ENCODE results near the gene SH3PXD2A. TPM values are rescaled to one million over a fixed set of nuclear protein-coding genes. Genes with fewer than 3 reads are reported as not detected.

SH3PXD2A gene
- total RNA-seq, 1 donor from 2014 or later, result 9.6 TPM

DNA sequence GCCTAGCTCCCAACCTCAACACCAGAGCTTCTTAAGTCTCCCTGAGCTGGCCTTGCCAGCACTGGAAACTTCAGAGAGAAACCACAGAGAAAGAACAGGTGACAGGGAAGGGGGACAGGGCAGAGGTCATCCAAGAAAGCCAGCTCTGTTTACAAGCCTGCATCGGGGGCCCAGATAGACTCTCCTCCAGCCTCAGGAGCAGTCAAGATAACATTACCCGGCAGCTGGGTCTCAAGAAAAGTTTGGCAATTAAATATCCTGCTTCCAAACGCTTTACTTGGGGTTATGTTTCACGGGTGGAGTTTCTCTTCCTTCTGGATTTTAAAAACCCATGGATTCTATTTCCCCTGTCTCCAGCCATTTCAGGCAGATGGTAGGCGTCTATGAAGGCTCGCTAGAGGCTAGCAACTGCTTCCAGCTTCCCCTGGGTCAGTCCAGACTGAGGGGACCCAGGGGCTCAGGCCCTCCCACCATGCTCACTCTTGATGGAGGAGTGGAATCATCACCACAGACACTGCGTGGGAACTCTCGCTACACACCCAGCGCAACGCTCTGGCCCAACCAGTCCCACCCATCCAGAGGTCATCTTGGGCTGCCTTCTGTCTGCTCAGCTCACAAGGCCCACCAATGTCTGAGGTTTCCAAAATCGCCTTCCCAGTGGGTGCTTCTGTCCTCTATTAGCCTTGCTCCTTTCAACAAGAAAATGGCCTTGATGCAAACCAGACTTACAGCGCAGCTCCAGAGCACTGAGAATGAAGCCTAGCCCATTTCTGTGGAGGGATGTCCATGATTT is 48.8 kb downstream of the SH3PXD2A start:
- Mint-ChIP-seq H3K27ac (no peak overlapping the region), H3K4me1 (ENCODE audit: low read depth) (peaks cover 10% of the 10 kb centered on the region), H3K4me3 (no peak overlapping the region), H3K36me3 (ENCODE audit: low read depth) (peaks cover 3% of the 10 kb centered on the region), H3K27me3 (ENCODE audit: insufficient read depth) (peaks cover 3% of the 10 kb centered on the region), H3K9me3 (no peaks in the 10 kb centered on the region)
- intact Hi-C loops (cut with micrococcal nuclease), result no loop called here
- no peak for DNase-seq (ENCODE audit: low spot score)

DNA sequence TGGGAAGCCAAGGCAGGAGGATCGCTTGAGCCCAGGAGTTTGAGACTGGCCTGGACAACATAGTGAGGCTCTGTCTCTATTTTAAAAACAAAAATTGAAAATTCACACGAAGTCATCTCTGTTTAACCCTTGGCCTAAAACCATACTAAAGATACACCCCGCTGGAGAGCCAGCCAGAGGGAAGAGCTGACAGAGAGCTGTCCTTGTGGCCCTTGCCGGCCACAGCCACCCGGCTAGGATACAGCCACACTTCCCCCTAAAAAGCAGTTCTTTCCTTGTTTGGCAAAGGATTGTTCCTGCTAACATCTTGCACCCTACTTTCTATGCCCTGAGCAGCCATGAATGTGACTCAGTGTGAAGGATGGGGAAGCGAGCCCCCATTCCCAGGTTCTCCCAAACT is 49.6 kb downstream of the SH3PXD2A start:
- Mint-ChIP-seq H3K4me3 (no peak overlapping the region), H3K4me1 (ENCODE audit: low read depth) (peaks cover 17% of the 10 kb centered on the region), H3K27me3 (ENCODE audit: insufficient read depth) (peaks cover 3% of the 10 kb centered on the region), H3K9me3 (no peaks in the 10 kb centered on the region), H3K27ac (no peak overlapping the region), H3K36me3 (ENCODE audit: low read depth) (peaks cover 3% of the 10 kb centered on the region)
- DNase-seq (ENCODE audit: low spot score), result no peak
- intact Hi-C loops (cut with micrococcal nuclease), result no loop called here

DNA sequence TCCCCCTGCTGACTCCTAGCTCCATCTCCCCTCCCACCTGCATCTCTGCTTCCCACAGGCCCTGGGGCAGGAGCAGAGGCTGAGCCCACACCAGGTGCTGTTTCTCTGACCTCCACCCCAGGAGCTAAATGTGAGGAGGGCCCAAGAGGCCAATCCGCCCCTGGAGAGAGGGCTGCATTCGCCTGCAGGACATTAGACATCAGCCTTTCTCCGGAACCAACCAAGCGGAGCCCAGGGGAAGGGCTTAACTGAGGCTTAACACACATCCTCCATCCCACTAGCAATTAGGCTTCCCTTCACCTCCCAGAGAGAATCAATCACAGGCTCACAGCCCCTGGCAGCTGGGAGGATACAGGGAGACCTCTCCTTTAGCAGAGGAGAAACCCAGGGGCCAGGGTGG is 50.5 kb downstream of the SH3PXD2A start:
- peaks cover 26% of the 10 kb centered on the region for H3K4me1 Mint-ChIP-seq (ENCODE audit: low read depth)
- no peaks in the 10 kb centered on the region for H3K9me3 Mint-ChIP-seq
- H3K36me3 Mint-ChIP-seq (ENCODE audit: low read depth), result no peaks in the 10 kb centered on the region
- H3K27ac Mint-ChIP-seq, result no peak overlapping the region
- intact Hi-C loops (cut with micrococcal nuclease), result loop anchor here (5.0 kb wide), 4 partner anchors 47 to 317 kb away; partner anchors contain the start of gene SFR1
- H3K4me3 Mint-ChIP-seq, result no peak overlapping the region
- H3K27me3 Mint-ChIP-seq (ENCODE audit: insufficient read depth), result peaks cover 3% of the 10 kb centered on the region
- DNase-seq (ENCODE audit: low spot score), result no peak

DNA sequence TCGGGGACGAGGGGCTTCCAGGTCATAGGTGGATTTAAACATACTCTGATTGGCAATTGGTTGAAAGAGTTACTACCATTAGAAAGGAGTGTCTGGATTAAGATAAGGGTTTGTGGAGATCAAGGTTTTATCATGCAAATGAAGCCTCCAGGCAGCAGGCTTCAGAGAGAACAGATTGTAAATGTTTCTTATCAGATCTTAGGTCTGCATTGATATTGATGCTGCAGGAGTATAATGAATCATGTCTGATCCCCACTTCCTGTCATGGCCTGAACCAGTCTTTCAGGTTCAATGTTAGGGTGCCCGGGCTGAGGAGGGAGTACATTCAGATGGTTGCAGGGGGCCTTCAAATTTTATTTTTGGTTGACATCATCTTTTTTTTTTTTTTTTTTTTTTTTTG is 51.4 kb downstream of the SH3PXD2A start:
- DNase-seq (ENCODE audit: low spot score), result peak; percentile 5
- no peak overlapping the region for H3K4me3 Mint-ChIP-seq
- intact Hi-C loops (cut with micrococcal nuclease), result loop anchor here (5.0 kb wide), 4 partner anchors 48 to 318 kb away; partner anchors contain the start of gene SFR1
- H3K9me3 Mint-ChIP-seq, result no peaks in the 10 kb centered on the region
- H3K27me3 Mint-ChIP-seq (ENCODE audit: insufficient read depth), result peaks cover 3% of the 10 kb centered on the region
- peaks cover 31% of the 10 kb centered on the region for H3K4me1 Mint-ChIP-seq (ENCODE audit: low read depth)
- peak overlapping the region; percentile 35 for H3K27ac Mint-ChIP-seq
- H3K36me3 Mint-ChIP-seq (ENCODE audit: low read depth), result peaks cover 2% of the 10 kb centered on the region

DNA sequence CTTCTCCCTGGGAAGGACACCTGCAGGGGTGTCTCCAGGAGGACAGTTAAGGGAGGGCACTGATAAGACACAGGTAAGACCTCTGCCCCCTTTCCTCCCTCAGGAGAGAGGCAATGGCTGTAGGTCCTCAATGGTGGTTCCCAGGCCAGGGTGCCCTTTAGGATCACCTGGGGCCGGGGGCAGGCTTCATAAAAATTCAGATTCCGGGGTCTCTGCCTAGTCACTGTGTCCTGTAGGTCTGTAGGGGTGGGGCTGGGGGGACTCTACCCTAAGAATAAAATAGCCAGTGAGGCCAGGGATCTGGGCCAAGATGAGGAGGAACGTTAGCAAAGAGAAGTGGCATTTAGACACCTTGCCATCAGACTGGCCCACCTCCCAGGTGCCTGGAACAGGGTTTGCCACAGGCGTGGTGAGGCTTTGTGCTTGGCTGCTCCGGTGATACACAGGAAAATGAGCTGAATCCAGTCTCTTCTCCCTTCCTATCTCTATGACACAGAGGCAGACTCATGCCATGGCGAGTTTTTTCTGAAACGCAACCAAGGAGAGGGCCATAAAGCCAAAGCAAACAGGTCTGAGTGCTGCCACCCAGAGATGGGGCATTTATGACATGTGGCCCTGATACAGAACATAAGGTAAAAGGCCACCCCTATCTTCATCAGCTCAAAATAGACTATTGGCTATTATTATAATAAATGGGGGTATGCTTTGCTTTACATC is 52.6 kb downstream of the SH3PXD2A start:
- H3K27me3 Mint-ChIP-seq (ENCODE audit: insufficient read depth), result peaks cover 3% of the 10 kb centered on the region
- intact Hi-C loops (cut with micrococcal nuclease), result loop anchor here (5.0 kb wide), 4 partner anchors 50 to 320 kb away; partner anchors contain the start of gene SFR1
- H3K4me1 Mint-ChIP-seq (ENCODE audit: low read depth), result peaks cover 31% of the 10 kb centered on the region
- DNase-seq (ENCODE audit: low spot score), result no peak
- no peaks in the 10 kb centered on the region for H3K9me3 Mint-ChIP-seq
- no peak overlapping the region for H3K27ac Mint-ChIP-seq
- H3K4me3 Mint-ChIP-seq, result no peak overlapping the region
- H3K36me3 Mint-ChIP-seq (ENCODE audit: low read depth), result peaks cover 2% of the 10 kb centered on the region

DNA sequence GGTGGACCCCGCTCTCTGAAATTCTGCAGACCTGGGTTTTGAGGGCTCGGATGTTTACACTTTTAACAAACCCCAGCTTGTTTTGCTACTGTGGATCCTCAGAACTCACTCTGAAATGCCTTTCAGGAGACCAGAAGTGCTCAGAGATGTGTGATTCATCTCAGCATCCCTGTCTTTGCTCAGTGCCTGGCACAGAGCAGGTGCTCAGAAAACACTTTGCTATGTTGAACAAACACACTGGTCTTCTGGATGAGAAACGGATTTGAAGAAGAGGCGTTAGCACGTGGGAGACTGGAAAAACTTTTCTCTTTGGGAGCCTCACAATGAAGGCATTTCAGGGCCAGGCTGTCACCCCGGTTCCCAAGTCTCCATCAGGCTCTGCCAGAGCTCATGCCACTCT is 53.3 kb downstream of the SH3PXD2A start:
- no peak for DNase-seq (ENCODE audit: low spot score)
- H3K9me3 Mint-ChIP-seq, result no peaks in the 10 kb centered on the region
- H3K27ac Mint-ChIP-seq, result no peak overlapping the region
- H3K4me3 Mint-ChIP-seq, result no peak overlapping the region
- H3K27me3 Mint-ChIP-seq (ENCODE audit: insufficient read depth), result peaks cover 3% of the 10 kb centered on the region
- H3K4me1 Mint-ChIP-seq (ENCODE audit: low read depth), result peaks cover 31% of the 10 kb centered on the region
- H3K36me3 Mint-ChIP-seq (ENCODE audit: low read depth), result peaks cover 2% of the 10 kb centered on the region
- intact Hi-C loops (cut with micrococcal nuclease), result loop anchor here (5.0 kb wide), 4 partner anchors 50 to 320 kb away; partner anchors contain the start of gene SFR1

DNA sequence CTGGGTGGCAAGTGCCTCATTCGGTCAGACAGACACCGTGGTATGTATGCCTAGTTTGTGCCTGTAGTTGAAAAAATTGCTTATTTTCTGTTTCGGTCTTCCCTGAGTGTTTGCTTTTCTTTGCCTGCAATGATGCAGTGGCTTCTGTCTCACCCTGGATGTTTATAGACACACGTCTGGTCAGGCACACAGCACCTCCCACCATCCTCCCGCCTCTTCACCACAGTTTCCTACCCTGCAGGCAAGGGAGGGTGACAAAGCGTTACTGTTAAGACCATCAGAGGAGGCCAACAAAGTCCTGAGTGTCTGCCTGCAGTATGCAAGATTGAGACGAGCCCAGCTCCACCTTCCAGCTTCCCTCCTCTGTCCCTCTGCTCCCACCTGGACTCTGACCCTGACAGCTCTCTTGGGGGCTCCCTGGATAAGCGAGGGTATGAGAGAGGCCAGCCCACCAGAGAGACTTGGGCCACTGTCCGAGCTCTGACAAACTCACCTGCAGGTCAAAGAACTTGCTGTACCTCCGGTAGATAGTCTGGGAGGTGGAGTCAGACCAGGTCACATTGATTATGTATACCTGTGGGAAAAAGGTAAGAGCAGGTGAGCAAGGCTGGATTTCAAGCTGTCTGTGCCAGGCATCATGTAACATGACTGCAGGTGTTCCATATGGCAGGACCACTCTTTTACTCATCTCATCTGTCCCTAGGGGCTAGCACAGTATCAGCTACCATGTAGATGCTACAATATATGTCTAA is 54.4 kb downstream of the SH3PXD2A start:
- intact Hi-C loops (cut with micrococcal nuclease), result loop anchor here (1.0 to 5.0 kb wide), 6 partner anchors 28 to 321 kb away; partner anchors contain the start of gene SFR1
- peaks cover 31% of the 10 kb centered on the region for H3K4me1 Mint-ChIP-seq (ENCODE audit: low read depth)
- H3K4me3 Mint-ChIP-seq, result peak overlapping the region; percentile 65
- H3K36me3 Mint-ChIP-seq (ENCODE audit: low read depth), result peaks cover 6% of the 10 kb centered on the region
- H3K27me3 Mint-ChIP-seq (ENCODE audit: insufficient read depth), result peaks cover 3% of the 10 kb centered on the region
- peak; percentile 64 for DNase-seq (ENCODE audit: low spot score)
- peak overlapping the region; percentile 80 for H3K27ac Mint-ChIP-seq
- no peaks in the 10 kb centered on the region for H3K9me3 Mint-ChIP-seq

DNA sequence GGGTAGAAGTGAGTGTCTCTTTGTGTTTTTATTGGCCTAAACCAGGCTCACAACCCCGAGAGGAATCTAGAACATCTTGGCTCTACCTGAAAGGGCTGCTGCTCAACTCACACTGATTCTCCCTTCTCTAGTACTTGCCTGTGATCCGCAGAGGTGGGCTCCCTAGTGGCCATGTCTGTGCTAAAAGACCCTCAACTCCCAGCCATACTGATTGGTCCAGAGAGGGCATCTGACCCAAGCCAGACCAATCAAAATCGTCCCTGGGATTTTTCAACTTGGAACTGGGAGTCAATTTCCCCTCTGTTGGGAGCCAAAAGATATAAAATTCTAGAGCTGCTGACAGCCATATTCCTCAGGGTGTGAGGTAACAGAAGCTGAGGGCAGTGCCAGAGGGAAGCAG is 55.3 kb downstream of the SH3PXD2A start:
- Mint-ChIP-seq H3K4me1 (ENCODE audit: low read depth) (peaks cover 31% of the 10 kb centered on the region), H3K4me3 (peak overlapping the region; percentile 26), H3K9me3 (no peaks in the 10 kb centered on the region), H3K27ac (peak overlapping the region; percentile 80), H3K36me3 (ENCODE audit: low read depth) (peaks cover 6% of the 10 kb centered on the region), H3K27me3 (ENCODE audit: insufficient read depth) (peaks cover 5% of the 10 kb centered on the region)
- no peak for DNase-seq (ENCODE audit: low spot score)
- intact Hi-C loops (cut with micrococcal nuclease), result loop anchor here (1.0 to 5.0 kb wide), 6 partner anchors 27 to 322 kb away; partner anchors contain the start of gene SFR1

DNA sequence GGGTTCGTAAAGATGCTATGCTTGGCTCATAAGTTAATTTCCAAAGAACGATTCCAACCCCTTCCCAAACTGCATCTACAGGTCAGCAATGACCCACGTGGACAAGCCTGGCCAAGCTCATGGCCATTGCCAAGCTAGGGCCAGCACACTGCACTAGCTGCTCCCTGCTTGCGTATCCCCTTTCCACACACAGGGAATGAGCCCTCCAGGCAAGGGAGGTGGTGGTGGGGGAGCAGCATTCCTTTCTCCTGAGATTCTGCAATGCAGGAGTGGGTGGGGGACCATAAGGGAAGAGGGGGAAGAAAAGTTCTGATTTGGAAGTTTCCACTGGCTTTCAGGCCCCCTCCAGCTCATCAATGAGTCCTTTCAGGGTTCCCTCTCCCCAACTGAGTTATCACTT is 56.0 kb downstream of the SH3PXD2A start:
- no peak overlapping the region for H3K4me3 Mint-ChIP-seq
- peak overlapping the region; percentile 80 for H3K27ac Mint-ChIP-seq
- intact Hi-C loops (cut with micrococcal nuclease), result no loop called here
- peaks cover 30% of the 10 kb centered on the region for H3K4me1 Mint-ChIP-seq (ENCODE audit: low read depth)
- peaks cover 5% of the 10 kb centered on the region for H3K27me3 Mint-ChIP-seq (ENCODE audit: insufficient read depth)
- DNase-seq (ENCODE audit: low spot score), result no peak
- H3K9me3 Mint-ChIP-seq, result no peaks in the 10 kb centered on the region
- H3K36me3 Mint-ChIP-seq (ENCODE audit: low read depth), result peaks cover 6% of the 10 kb centered on the region

DNA sequence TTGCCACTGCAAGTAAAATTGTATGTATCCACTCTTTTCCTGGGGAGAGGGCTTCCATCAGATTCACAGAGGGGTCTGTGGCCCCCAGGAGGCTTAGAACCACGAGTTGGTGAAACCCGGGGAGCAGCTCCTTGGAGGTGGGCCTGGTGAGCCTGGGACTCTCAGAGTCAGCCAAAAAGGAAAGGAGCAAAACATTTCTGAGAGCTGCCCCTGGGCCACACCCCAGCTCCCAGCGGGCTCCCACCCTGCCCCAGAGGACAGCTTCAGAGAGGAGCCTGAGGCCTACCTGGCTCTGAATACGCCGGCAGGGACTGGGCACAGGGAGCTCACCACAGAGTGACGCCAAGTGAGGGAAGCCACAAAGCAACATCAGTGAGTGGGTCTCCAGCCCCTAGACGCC is 56.9 kb downstream of the SH3PXD2A start:
- Mint-ChIP-seq H3K27ac (no peak overlapping the region), H3K27me3 (ENCODE audit: insufficient read depth) (peaks cover 4% of the 10 kb centered on the region), H3K4me1 (ENCODE audit: low read depth) (peaks cover 21% of the 10 kb centered on the region), H3K9me3 (no peaks in the 10 kb centered on the region), H3K36me3 (ENCODE audit: low read depth) (peaks cover 6% of the 10 kb centered on the region), H3K4me3 (no peak overlapping the region)
- intact Hi-C loops (cut with micrococcal nuclease), result no loop called here
- DNase-seq (ENCODE audit: low spot score), result no peak

DNA sequence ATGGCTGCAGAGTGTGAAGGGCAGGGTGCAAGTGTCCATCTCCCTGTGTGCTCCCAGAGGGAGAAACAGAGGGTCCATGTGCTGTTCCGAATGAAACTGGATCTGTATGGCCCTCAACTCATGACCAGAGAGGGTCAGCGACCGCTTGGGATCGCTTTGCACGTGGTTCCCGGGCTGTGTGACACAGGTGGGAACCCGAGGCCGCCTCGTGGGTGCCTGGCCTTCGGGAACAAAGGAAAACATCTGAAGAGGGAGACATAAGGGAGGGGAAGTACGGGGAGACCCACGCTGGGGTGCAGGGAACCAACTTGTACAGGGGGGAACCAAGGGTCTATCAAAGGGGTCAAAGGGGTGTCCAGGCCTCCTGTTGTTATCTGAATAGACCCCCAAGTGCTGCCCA is 57.5 kb downstream of the SH3PXD2A start:
- no peak for DNase-seq (ENCODE audit: low spot score)
- Mint-ChIP-seq H3K27me3 (ENCODE audit: insufficient read depth) (peaks cover 4% of the 10 kb centered on the region), H3K4me3 (no peak overlapping the region), H3K4me1 (ENCODE audit: low read depth) (peaks cover 21% of the 10 kb centered on the region), H3K36me3 (ENCODE audit: low read depth) (peaks cover 6% of the 10 kb centered on the region), H3K9me3 (no peaks in the 10 kb centered on the region), H3K27ac (no peak overlapping the region)
- intact Hi-C loops (cut with micrococcal nuclease), result no loop called here

DNA sequence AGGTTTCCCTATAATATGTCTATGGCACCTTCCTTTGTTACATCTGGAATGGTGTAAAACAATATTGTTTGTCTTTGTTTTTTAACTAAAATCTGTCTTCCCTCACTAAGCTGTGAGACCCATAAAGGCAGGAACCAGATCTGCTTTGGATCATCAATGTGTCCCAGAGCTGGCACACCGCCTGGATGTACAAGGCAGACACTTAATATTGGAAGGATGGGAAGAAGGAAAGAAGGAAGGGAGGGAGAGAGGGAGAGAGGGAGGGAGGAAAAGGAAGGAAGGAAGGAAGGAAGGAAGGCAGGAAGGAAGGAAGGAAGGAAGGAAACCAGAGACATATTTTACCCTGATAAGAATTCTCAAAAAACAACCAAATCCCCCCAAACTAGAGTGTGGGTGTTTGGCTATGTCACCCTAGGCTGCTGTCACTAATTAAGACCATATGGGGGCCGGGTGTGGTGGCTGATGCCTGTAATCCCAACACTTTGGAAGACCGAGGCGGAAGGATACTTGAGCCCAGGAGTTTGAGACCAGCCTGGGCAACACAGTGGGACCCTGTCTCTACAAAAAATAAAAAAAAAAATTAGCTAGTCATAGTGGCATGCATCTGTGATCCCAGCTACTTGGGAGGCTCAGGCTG is 59.6 kb downstream of the SH3PXD2A start:
- H3K4me3 Mint-ChIP-seq, result no peak overlapping the region
- H3K4me1 Mint-ChIP-seq (ENCODE audit: low read depth), result peaks cover 14% of the 10 kb centered on the region
- DNase-seq (ENCODE audit: low spot score), result no peak
- peaks cover 6% of the 10 kb centered on the region for H3K36me3 Mint-ChIP-seq (ENCODE audit: low read depth)
- H3K27ac Mint-ChIP-seq, result no peak overlapping the region
- intact Hi-C loops (cut with micrococcal nuclease), result no loop called here
- H3K27me3 Mint-ChIP-seq (ENCODE audit: insufficient read depth), result peaks cover 2% of the 10 kb centered on the region
- H3K9me3 Mint-ChIP-seq, result no peaks in the 10 kb centered on the region
